ENCODE results near the gene CCDC192. TPM values are rescaled to one million over a fixed set of nuclear protein-coding genes. Genes with fewer than 3 reads are reported as not detected.

The CCDC192 gene
- total RNA-seq, 1 donor from 2014 or later: not detected

GRCh38 chr5:127834554-127834953, 131.4 kb downstream of the CCDC192 start:
- Histone ChIP-seq H3K4me3 (no peak overlapping the region), H3K27me3 (no peaks in the 10 kb centered on the region), H3K36me3 (no peaks in the 10 kb centered on the region), H3K27ac (no peak overlapping the region), H3F3A (ENCODE audit: low read depth) (no peaks in the 10 kb centered on the region), H3K4me1 (peaks cover 22% of the 10 kb centered on the region), H3K9ac (no peak overlapping the region), H4K20me1 (ENCODE audit: low read depth) (no peaks in the 10 kb centered on the region), H3K4me2 (peak overlapping the region; percentile 64), H3K79me2 (ENCODE audit: low read depth) (no peaks in the 10 kb centered on the region), H2AFZ (replicated peaks) (no peak overlapping the region), H3K9me3 (ENCODE audit: low read depth) (no peaks in the 10 kb centered on the region)
- TF ChIP-seq EZH2phosphoT487 (IDR thresholded peaks at IDR 0.05) (no peak), EZH2 (IDR thresholded peaks at IDR 0.05) (no peak)
- TF ChIP-seq, protein P1, sequence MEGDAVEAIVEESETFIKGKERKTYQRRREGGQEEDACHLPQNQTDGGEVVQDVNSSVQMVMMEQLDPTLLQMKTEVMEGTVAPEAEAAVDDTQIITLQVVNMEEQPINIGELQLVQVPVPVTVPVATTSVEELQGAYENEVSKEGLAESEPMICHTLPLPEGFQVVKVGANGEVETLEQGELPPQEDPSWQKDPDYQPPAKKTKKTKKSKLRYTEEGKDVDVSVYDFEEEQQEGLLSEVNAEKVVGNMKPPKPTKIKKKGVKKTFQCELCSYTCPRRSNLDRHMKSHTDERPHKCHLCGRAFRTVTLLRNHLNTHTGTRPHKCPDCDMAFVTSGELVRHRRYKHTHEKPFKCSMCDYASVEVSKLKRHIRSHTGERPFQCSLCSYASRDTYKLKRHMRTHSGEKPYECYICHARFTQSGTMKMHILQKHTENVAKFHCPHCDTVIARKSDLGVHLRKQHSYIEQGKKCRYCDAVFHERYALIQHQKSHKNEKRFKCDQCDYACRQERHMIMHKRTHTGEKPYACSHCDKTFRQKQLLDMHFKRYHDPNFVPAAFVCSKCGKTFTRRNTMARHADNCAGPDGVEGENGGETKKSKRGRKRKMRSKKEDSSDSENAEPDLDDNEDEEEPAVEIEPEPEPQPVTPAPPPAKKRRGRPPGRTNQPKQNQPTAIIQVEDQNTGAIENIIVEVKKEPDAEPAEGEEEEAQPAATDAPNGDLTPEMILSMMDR (IDR thresholded peaks at IDR 0.05): no peak
- H3K4me1 Mint-ChIP-seq: peaks cover 18% of the 10 kb centered on the region
- no peaks in the 10 kb centered on the region for H3K36me3 Mint-ChIP-seq
- no peak overlapping the region for H3K27ac Mint-ChIP-seq
- peaks cover 5% of the 10 kb centered on the region for H3K27me3 Mint-ChIP-seq (ENCODE audit: insufficient read depth, low read depth)
- peaks cover 13% of the 10 kb centered on the region for H3K9me3 Mint-ChIP-seq
- no peak overlapping the region for H3K4me3 Mint-ChIP-seq
- DNase-seq (ENCODE audit: low spot score): peak; percentile 47

DNA sequence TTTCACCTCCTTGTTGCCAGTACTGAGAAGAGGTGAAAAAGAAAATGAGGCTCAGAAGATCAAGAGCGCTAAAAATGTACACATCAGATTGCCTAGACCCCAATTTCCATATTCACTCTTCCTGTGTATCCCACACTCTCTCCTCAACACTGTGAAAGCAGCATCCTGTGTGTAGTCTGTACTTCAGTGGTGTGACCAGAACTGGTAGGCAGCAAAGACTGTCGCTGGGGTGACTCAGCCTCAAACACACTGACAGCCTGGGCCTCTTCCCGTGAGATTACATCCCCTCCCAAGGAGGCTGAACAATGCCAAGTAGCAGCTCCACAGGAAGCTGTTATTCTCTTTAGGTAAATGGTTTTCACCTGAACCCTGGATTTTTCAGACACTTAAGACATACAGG, 135.5 kb downstream of the CCDC192 start:
- no peak overlapping the region for H3K4me3 ChIP-seq
- no peak overlapping the region for H2AFZ ChIP-seq (replicated peaks)
- H3K79me2 ChIP-seq (ENCODE audit: low read depth): no peaks in the 10 kb centered on the region
- H3K36me3 ChIP-seq: no peaks in the 10 kb centered on the region
- Mint-ChIP-seq H3K36me3 (no peaks in the 10 kb centered on the region), H3K4me3 (no peak overlapping the region), H3K27ac (no peak overlapping the region), H3K27me3 (ENCODE audit: insufficient read depth, low read depth) (peaks cover 8% of the 10 kb centered on the region), H3K4me1 (peaks cover 15% of the 10 kb centered on the region), H3K9me3 (peaks cover 13% of the 10 kb centered on the region)
- no peaks in the 10 kb centered on the region for H3F3A ChIP-seq (ENCODE audit: low read depth)
- peak; percentile 40 for DNase-seq (ENCODE audit: low spot score)
- H3K9ac ChIP-seq: no peak overlapping the region
- H3K9me3 ChIP-seq (ENCODE audit: low read depth): no peaks in the 10 kb centered on the region
- no peaks in the 10 kb centered on the region for H3K27me3 ChIP-seq
- peaks cover 21% of the 10 kb centered on the region for H3K4me1 ChIP-seq
- TF ChIP-seq EZH2phosphoT487 (IDR thresholded peaks at IDR 0.05) (no peak), EZH2 (IDR thresholded peaks at IDR 0.05) (no peak)
- TF ChIP-seq, protein P1 (IDR thresholded peaks at IDR 0.05): no peak
- no peaks in the 10 kb centered on the region for H4K20me1 ChIP-seq (ENCODE audit: low read depth)
- no peak overlapping the region for H3K27ac ChIP-seq
- no peak overlapping the region for H3K4me2 ChIP-seq

DNA sequence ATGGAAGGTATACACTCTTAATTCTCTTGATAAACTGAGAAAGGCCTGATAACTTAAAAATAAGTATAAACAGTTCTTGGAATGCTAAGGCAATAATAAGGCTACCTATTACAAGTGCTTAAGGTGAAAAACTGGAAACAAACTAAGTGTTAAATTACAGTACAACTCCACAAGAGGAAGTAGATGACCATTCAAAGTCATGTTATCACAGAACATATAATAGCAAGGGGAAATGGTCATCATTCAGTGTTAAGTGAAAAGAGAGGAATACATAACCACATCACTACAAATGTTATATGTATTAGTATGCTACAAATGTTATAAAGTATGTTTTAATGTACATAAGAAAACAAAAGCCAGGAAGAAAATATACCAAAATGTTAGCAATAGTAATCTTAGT, 135.9 kb downstream of the CCDC192 start:
- Mint-ChIP-seq H3K4me3 (no peak overlapping the region), H3K4me1 (peaks cover 15% of the 10 kb centered on the region), H3K27me3 (ENCODE audit: insufficient read depth, low read depth) (peaks cover 8% of the 10 kb centered on the region), H3K36me3 (no peaks in the 10 kb centered on the region), H3K27ac (no peak overlapping the region), H3K9me3 (peaks cover 13% of the 10 kb centered on the region)
- Histone ChIP-seq H4K20me1 (ENCODE audit: low read depth) (no peaks in the 10 kb centered on the region), H3K27ac (no peak overlapping the region), H3K4me2 (no peak overlapping the region), H3K9ac (no peak overlapping the region), H3K27me3 (no peaks in the 10 kb centered on the region), H3K4me3 (no peak overlapping the region), H3K4me1 (peaks cover 19% of the 10 kb centered on the region), H3K36me3 (no peaks in the 10 kb centered on the region), H3F3A (ENCODE audit: low read depth) (peaks cover under 1% of the 10 kb centered on the region), H3K9me3 (ENCODE audit: low read depth) (no peaks in the 10 kb centered on the region), H3K79me2 (ENCODE audit: low read depth) (no peaks in the 10 kb centered on the region), H2AFZ (replicated peaks) (no peak overlapping the region)
- TF ChIP-seq, protein P1 (IDR thresholded peaks at IDR 0.05): no peak
- TF ChIP-seq EZH2phosphoT487 (IDR thresholded peaks at IDR 0.05) (no peak), EZH2 (IDR thresholded peaks at IDR 0.05) (no peak)
- DNase-seq (ENCODE audit: low spot score): no peak
